Ishikawa (cell line): ENCODE results near the gene IWS1.

Source experiments
- FOXM1 ChIP-seq: IDR thresholded peaks from 2 replicates; pipeline ENCODE4 v1.6.1; 2012; ENCODE audit warnings: low read depth, borderline replicate concordance
- TCF12 ChIP-seq: IDR thresholded peaks from 2 replicates; pipeline ENCODE4 v1.6.1; 2012; ENCODE audit warnings: low read depth

- TF ChIP-seq FOXM1 (no peak), TCF12 (no peak)
Measured at GRCh38 chr2:127437781-127438726, 88.2 kb downstream of the IWS1 start.
